Measurements from ENCODE around the gene MDC1. TPM values are rescaled to one million over a fixed set of nuclear protein-coding genes. Genes with fewer than 3 reads are reported as not detected.

MDC1 gene
- total and polyA plus RNA-seq, 7 donors, result 1.8 to 17.4 (median 5.4) TPM

- WGBS, 2 donors, result 51 to 70% methylated on average over 1 of the region's 1 CpG
- Histone ChIP-seq H3K9me3 (no peaks in the 10 kb centered on the region), H3K27ac (peak overlapping the region in 3 of 4 donors; percentile 43 to 77 (median 72)), H3K4me1 (peaks cover 0 to 74% (median 41%) of the 10 kb centered on the region in 4 donors), H3K36me3 (no peaks in the 10 kb centered on the region), H3K4me3 (no peak overlapping the region), H3K27me3 (no peaks in the 10 kb centered on the region)
- TF ChIP-seq CTCF (IDR thresholded peaks at IDR 0.05) (no peak), POLR2AphosphoS5 (IDR thresholded peaks at IDR 0.05) (no peak), EP300 (IDR thresholded peaks at IDR 0.05) (no peak), POLR2A (IDR thresholded peaks at IDR 0.05) (no peak)
- no peak for DNase-seq
- intact Hi-C loops (cut with DNase I), result no loop called here
Observed at GRCh38 chr6:30763155-30763617, 46.1 kb upstream of the MDC1 start.

GRCh38 chr6:30761791-30762429 lies 44.8 kb upstream of the MDC1 start:
- TF ChIP-seq POLR2AphosphoS5 (IDR thresholded peaks at IDR 0.05) (no peak), EP300 (IDR thresholded peaks at IDR 0.05) (no peak), POLR2A (IDR thresholded peaks at IDR 0.05) (no peak), CTCF (IDR thresholded peaks at IDR 0.05) (no peak)
- intact Hi-C loops (cut with DNase I), result no loop called here

GRCh38 chr6:30760549-30760948 lies 43.5 kb upstream of the MDC1 start:
- peak overlapping the region in 3 of 4 donors; percentile 49 to 90 (median 69) for H3K27ac ChIP-seq
- intact Hi-C loops (cut with DNase I), result no loop called here
- WGBS, 2 donors, result 86 to 91% methylated on average over 8 of the region's 8 CpGs

More at GRCh38 chr6:30761791-30762429, 44.8 kb upstream of the MDC1 start:
- H3K9me3 ChIP-seq, result no peaks in the 10 kb centered on the region
- peak overlapping the region in 2 of 4 donors; percentile 69 to 90 for H3K27ac ChIP-seq
- 90% methylated on average over 4 of the region's 4 CpGs for WGBS, 2 donors
- no peaks in the 10 kb centered on the region for H3K36me3 ChIP-seq
- no peak overlapping the region for H3K4me3 ChIP-seq
- DNase-seq, result no peak
- H3K4me1 ChIP-seq, result peaks cover 0 to 78% (median 41%) of the 10 kb centered on the region in 4 donors
- no peaks in the 10 kb centered on the region for H3K27me3 ChIP-seq

GRCh38 chr6:30759575-30760239 lies 42.6 kb upstream of the MDC1 start:
- no peak for DNase-seq
- Histone ChIP-seq H3K27me3 (no peaks in the 10 kb centered on the region), H3K4me3 (no peak overlapping the region), H3K9me3 (no peaks in the 10 kb centered on the region), H3K4me1 (peaks cover 0 to 76% (median 42%) of the 10 kb centered on the region in 4 donors), H3K27ac (peak overlapping the region; percentile 39 to 90 (median 59)), H3K36me3 (no peaks in the 10 kb centered on the region)
- intact Hi-C loops (cut with DNase I), result no loop called here
- TF ChIP-seq CTCF (IDR thresholded peaks at IDR 0.05) (no peak), POLR2AphosphoS5 (IDR thresholded peaks at IDR 0.05) (peak in 1 of 4 donors; percentile 6), POLR2A (IDR thresholded peaks at IDR 0.05) (no peak)
- WGBS, 2 donors, result 91 to 95% methylated on average over 10 of the region's 10 CpGs

More at GRCh38 chr6:30760549-30760948, 43.5 kb upstream of the MDC1 start:
- Histone ChIP-seq H3K27me3 (no peaks in the 10 kb centered on the region), H3K4me3 (no peak overlapping the region), H3K9me3 (no peaks in the 10 kb centered on the region), H3K4me1 (peaks cover 0 to 71% (median 40%) of the 10 kb centered on the region in 4 donors), H3K36me3 (no peaks in the 10 kb centered on the region)
- DNase-seq, result no peak
- TF ChIP-seq EP300 (IDR thresholded peaks at IDR 0.05) (no peak), POLR2A (IDR thresholded peaks at IDR 0.05) (no peak), CTCF (IDR thresholded peaks at IDR 0.05) (no peak), POLR2AphosphoS5 (IDR thresholded peaks at IDR 0.05) (no peak)

Data from sigmoid colon (tissue), 7 donors.